Upper lobe of left lung (tissue), 6 donors: ENCODE data around the gene ERV3-1. TPM values are rescaled to one million over a fixed set of nuclear protein-coding genes. Genes with fewer than 3 reads are reported as not detected.

ENCODE experiments used
- ATAC-seq, 2 donors: fragments of 200-7000 bp; cut with Tn5 transposase; one replicate each; pipeline ENCODE4 v1.9.1; 2022; ENCODE audit warnings: mild to moderate bottlenecking in 2 of 2, moderate library complexity in 2 of 2; ENCODE audit not compliant: low FRiP score in 2 of 2
- DNase-seq, 2 donors: peaks; one replicate each; pipeline ENCODE4 v3.0.0-alpha.2; 2019 to 2020
- H3K27ac ChIP-seq, 4 donors: fragments of 200-600 bp; sonication (generic); one replicate each; pipeline ENCODE4 v1.5.1; 2016 to 2019
- H3K27me3 ChIP-seq, 4 donors: fragments of 200-600 bp; sonication (generic); one replicate each; pipeline ENCODE4 v1.5.1; 2017 to 2019
- H3K36me3 ChIP-seq, 4 donors: fragments of 200-600 bp; sonication (generic); one replicate each; pipeline ENCODE4 v1.5.1; 2016 to 2019
- H3K4me1 ChIP-seq, 4 donors: fragments of 200-600 bp; sonication (generic); one replicate each; pipeline ENCODE4 v1.5.1; 2018 to 2019
- H3K4me3 ChIP-seq, 4 donors: fragments of 200-600 bp; sonication (generic); one replicate each; pipeline ENCODE4 v1.5.1; 2017 to 2019; ENCODE audit warnings: mild to moderate bottlenecking in 2 of 4, moderate library complexity in 1 of 4
- H3K9me3 ChIP-seq, 4 donors: fragments of 200-600 bp; sonication (generic); one replicate each; pipeline ENCODE4 v1.5.1; 2018 to 2019
- CTCF ChIP-seq, 6 experiments: fragments of 450-650 bp in 4 of 6; fragments of 200-600 bp in 2 of 6; sonication (generic) in 2 of 6; IDR thresholded peaks; one replicate each; pipeline ENCODE4 v1.5.1; 2016 to 2019; ENCODE audit warnings: antibody characterized with exemption in 6 of 6
- EP300 ChIP-seq, 4 donors: sonication (generic); formaldehyde crosslinking; IDR thresholded peaks; one replicate each; pipeline ENCODE4 v1.5.1; 2017; ENCODE audit warnings: antibody characterized with exemption in 4 of 4, control low read depth in 2 of 4
- POLR2A ChIP-seq, 4 donors: fragments of 450-650 bp; IDR thresholded peaks; one replicate each; pipeline ENCODE4 v1.5.1; 2016 to 2017; ENCODE audit warnings: antibody characterized with exemption in 4 of 4, mild to moderate bottlenecking in 2 of 4
- POLR2AphosphoS5 ChIP-seq, 2 donors: sonication (generic); formaldehyde crosslinking; IDR thresholded peaks; one replicate each; pipeline ENCODE4 v1.5.1; 2017; ENCODE audit warnings: antibody characterized with exemption in 2 of 2
- WGBS, 2 donors: methylation state at CpG; one replicate each; pipeline ENCODE4 v1.1.5; 2017 to 2018; 5-methylcytosine and 5-hydroxymethylcytosine counted together
- total RNA-seq, 6 donors: library from RNA; depleted of rRNA in 4 of 6; stranded (reverse); fragments of >200 nt in 4 of 6; gene quantifications; one replicate each; pipeline versions ENCODE4 v1.1.0 to v1.2.1, GENCODE V29; 2016 to 2021
- donor health status: DM: no; HTN: no; CAD: no; lungs with moderate emphysema.
- donor health status: DM: no; HTN: yes; CAD: no; lungs with severe emphysema.

ERV3-1 gene
- total RNA-seq, 6 donors from 2014 or later = 17.9 to 38.8 (median 25.3) TPM

GRCh38 chr7:64992971-64993370 lies 13.5 kb downstream of the ERV3-1 start:
- ATAC-seq (no peak), DNase-seq (no peak)
- Histone ChIP-seq H3K4me3 (no peak overlapping the region), H3K4me1 (peaks cover 0 to 8% (median 4%) of the 10 kb centered on the region in 4 donors), H3K9me3 (peaks cover 19 to 67% (median 50%) of the 10 kb centered on the region in 4 donors), H3K36me3 (peaks cover 0 to 18% (median 7%) of the 10 kb centered on the region in 4 donors), H3K27ac (no peak overlapping the region), H3K27me3 (no peaks in the 10 kb centered on the region)
- WGBS, 2 donors = 76 to 96% methylated on average over 4 to 5 of the region's 5 CpGs
- TF ChIP-seq POLR2A (IDR thresholded peaks at IDR 0.05) (no peak), CTCF (IDR thresholded peaks at IDR 0.05) (no peak), POLR2AphosphoS5 (IDR thresholded peaks at IDR 0.05) (no peak), EP300 (IDR thresholded peaks at IDR 0.05) (no peak)

GRCh38 chr7:64990936-64991335 lies 15.6 kb downstream of the ERV3-1 start, which contains the start of gene ZNF117:
TSS of gene ZNF117 (minus strand) at chr7:64991036.
- H3K27me3 ChIP-seq = no peaks in the 10 kb centered on the region
- peaks cover 19 to 63% (median 55%) of the 10 kb centered on the region in 4 donors for H3K9me3 ChIP-seq
- H3K27ac ChIP-seq = no peak within 1 kb of the TSS
- DNase-seq (no peak), ATAC-seq (no peak)
- TF ChIP-seq POLR2AphosphoS5 (IDR thresholded peaks at IDR 0.05) (no peak), EP300 (IDR thresholded peaks at IDR 0.05) (no peak), POLR2A (IDR thresholded peaks at IDR 0.05) (no peak), CTCF (IDR thresholded peaks at IDR 0.05) (no peak)
- 75 to 90% methylated on average over 4 of the region's 4 CpGs for WGBS, 2 donors
- peaks cover 0 to 18% (median 7%) of the 10 kb centered on the region in 4 donors for H3K36me3 ChIP-seq
- H3K4me1 ChIP-seq = no peaks in the 10 kb centered on the region
- no peak within 1 kb of the TSS for H3K4me3 ChIP-seq

GRCh38 chr7:64990216-64990615 lies 16.3 kb downstream of the ERV3-1 start:
- peaks cover 0 to 18% (median 7%) of the 10 kb centered on the region in 4 donors for H3K36me3 ChIP-seq
- ATAC-seq (no peak), DNase-seq (no peak)
- H3K9me3 ChIP-seq = peaks cover 19 to 61% (median 52%) of the 10 kb centered on the region in 4 donors
- H3K4me1 ChIP-seq = no peaks in the 10 kb centered on the region
- no peaks in the 10 kb centered on the region for H3K27me3 ChIP-seq
- WGBS, 2 donors = 94% methylated on average over 7 of the region's 7 CpGs
- H3K4me3 ChIP-seq = no peak overlapping the region
- TF ChIP-seq POLR2A (IDR thresholded peaks at IDR 0.05) = no peak
- no peak for TF ChIP-seq POLR2AphosphoS5 (IDR thresholded peaks at IDR 0.05)
- TF ChIP-seq CTCF (IDR thresholded peaks at IDR 0.05) = no peak
- TF ChIP-seq EP300 (IDR thresholded peaks at IDR 0.05) = no peak
- no peak overlapping the region for H3K27ac ChIP-seq

DNA sequence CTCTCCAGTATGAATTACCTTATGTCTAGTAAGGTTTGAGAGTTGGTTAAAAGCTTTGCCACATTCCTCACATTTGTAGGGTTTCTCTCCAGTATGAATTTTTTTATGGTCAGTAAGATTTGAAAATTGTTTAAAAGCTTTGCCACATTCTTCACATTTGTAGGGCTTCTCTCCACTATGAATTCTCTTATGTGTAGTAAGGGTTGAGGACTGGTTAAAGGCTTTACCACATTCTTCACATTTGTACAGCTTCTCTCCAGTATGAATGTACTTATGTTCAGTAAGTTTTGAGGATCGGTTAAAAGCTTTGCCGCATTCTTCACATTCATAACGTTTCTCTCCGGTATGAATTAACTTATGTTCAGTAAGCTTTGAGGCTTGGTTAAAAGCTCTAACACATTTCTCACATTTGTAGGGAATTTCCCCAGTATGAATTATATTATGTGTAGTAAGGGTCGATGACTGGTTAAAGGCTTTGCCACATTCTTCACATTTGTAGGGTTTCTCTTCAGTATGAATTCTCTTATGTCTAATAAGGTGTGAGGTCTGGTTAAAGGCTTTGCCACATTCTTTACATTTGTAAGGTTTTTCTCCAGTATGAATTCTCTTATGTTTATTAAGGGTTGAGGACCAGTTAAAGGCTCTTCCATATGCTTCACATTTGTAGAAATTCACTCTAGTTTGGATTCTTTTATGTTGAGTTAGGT lies 27.8 kb downstream of the ERV3-1 start:
- TF ChIP-seq POLR2AphosphoS5 (IDR thresholded peaks at IDR 0.05) (no peak), CTCF (IDR thresholded peaks at IDR 0.05) (no peak), EP300 (IDR thresholded peaks at IDR 0.05) (no peak), POLR2A (IDR thresholded peaks at IDR 0.05) (no peak)
- Histone ChIP-seq H3K27ac (no peak overlapping the region), H3K9me3 (peaks cover 58 to 78% (median 76%) of the 10 kb centered on the region in 4 donors), H3K27me3 (no peaks in the 10 kb centered on the region), H3K4me3 (no peak overlapping the region), H3K36me3 (peaks cover 13 to 42% (median 38%) of the 10 kb centered on the region in 4 donors), H3K4me1 (no peaks in the 10 kb centered on the region)
- DNase-seq (no peak), ATAC-seq (no peak)
- WGBS, 2 donors = 94 to 96% methylated on average over 5 of the region's 5 CpGs

- Histone ChIP-seq H3K36me3 (no peaks in the 10 kb centered on the region), H3K4me3 (no peak overlapping the region), H3K27me3 (no peaks in the 10 kb centered on the region), H3K27ac (no peak overlapping the region), H3K9me3 (peaks cover 0 to 38% (median 2%) of the 10 kb centered on the region in 4 donors), H3K4me1 (no peaks in the 10 kb centered on the region)
- no peak for DNase-seq
- no peak for ATAC-seq
- TF ChIP-seq EP300 (IDR thresholded peaks at IDR 0.05) (no peak), POLR2AphosphoS5 (IDR thresholded peaks at IDR 0.05) (no peak), CTCF (IDR thresholded peaks at IDR 0.05) (no peak), POLR2A (IDR thresholded peaks at IDR 0.05) (no peak)
These were observed 40.9 kb downstream of the ERV3-1 start for GRCh38 chr7:64965594-64965993.
